Naive thymus-derived CD4-positive, alpha-beta T cell (primary cell): ENCODE data around the gene MRPS27. TPM values are rescaled to one million over a fixed set of nuclear protein-coding genes. Genes with fewer than 3 reads are reported as not detected.

Source experiments
- ATAC-seq: fragments of 150-1000 bp; cut with Tn5 transposase; 2 replicates; pipeline ENCODE4 v1.10.0; 2021; ENCODE audit warnings: mild to moderate bottlenecking, moderate library complexity
- CTCF ChIA-PET: fragments of 350-600 bp; sonication (Branson Sonifier 250); formaldehyde crosslinking; loops from one replicate; lab custom pipeline; 2021; ENCODE audit warnings: antibody characterized with exemption; lab: Charles Lee
- POLR2A ChIA-PET: fragments of 350-600 bp; sonication (Branson Sonifier 250); formaldehyde crosslinking; loops from one replicate; lab custom pipeline; 2021; ENCODE audit warnings: antibody characterized with exemption, inconsistent platforms; lab: Charles Lee
- DNase-seq, 9 donors: peaks; one replicate each; pipeline versions ENCODE4 v3.0.0 to v3.0.0-alpha.2; 2020 to 2022; ENCODE audit warnings: mixed read lengths in 1 of 9
- H3K27ac ChIP-seq: one replicate; pipeline ENCODE4 v1.7.0; 2013; ENCODE audit warnings: mild to moderate bottlenecking, low read depth, low read length, moderate library complexity
- H3K27me3 ChIP-seq, 2 donors: one replicate each; pipeline ENCODE4 v1.7.0; 2013; ENCODE audit warnings: low read length in 2 of 2, mild to moderate bottlenecking in 2 of 2, moderate library complexity in 2 of 2; ENCODE audit not compliant: control insufficient read depth in 2 of 2, insufficient read depth in 2 of 2
- H3K36me3 ChIP-seq, 3 experiments: 1 replicate in 2 of 3; 2 replicates in 1 of 3; pipeline ENCODE4 v1.7.0; 2013; ENCODE audit warnings: low read length in 3 of 3, mild to moderate bottlenecking in 3 of 3, moderate library complexity in 1 of 3; ENCODE audit not compliant: insufficient read depth in 3 of 3, control insufficient read depth in 2 of 3
- H3K4me1 ChIP-seq, 2 donors: one replicate each; pipeline ENCODE4 v1.7.0; 2013; ENCODE audit warnings: low read length in 2 of 2, mild to moderate bottlenecking in 2 of 2, moderate library complexity in 1 of 2; ENCODE audit not compliant: control insufficient read depth in 2 of 2, insufficient read depth in 2 of 2
- H3K4me3 ChIP-seq: 2 replicates; pipeline ENCODE4 v1.7.0; 2013; ENCODE audit warnings: mild to moderate bottlenecking, low read length
- H3K9me3 ChIP-seq, 3 experiments: 1 replicate in 2 of 3; 2 replicates in 1 of 3; pipeline ENCODE4 v1.7.0; 2013; ENCODE audit warnings: low read length in 3 of 3; ENCODE audit not compliant: control insufficient read depth in 2 of 3
- H3K27ac Mint-ChIP-seq, 9 donors: one replicate each; pipeline ENCODE4 v1.8.0; 2020 to 2022; ENCODE audit warnings: mixed read lengths in 9 of 9, mild to moderate bottlenecking in 8 of 9, moderate library complexity in 5 of 9, inconsistent platforms in 2 of 9
- H3K27me3 Mint-ChIP-seq, 5 donors: one replicate each; pipeline ENCODE4 v1.8.0; 2021 to 2022; ENCODE audit warnings: mixed read lengths in 5 of 5, mild to moderate bottlenecking in 1 of 5
- H3K36me3 Mint-ChIP-seq, 5 donors: one replicate each; pipeline ENCODE4 v1.8.0; 2020 to 2022; ENCODE audit warnings: mixed read lengths in 5 of 5, mild to moderate bottlenecking in 3 of 5, inconsistent platforms in 1 of 5
- H3K4me1 Mint-ChIP-seq, 7 donors: one replicate each; pipeline ENCODE4 v1.8.0; 2020 to 2022; ENCODE audit warnings: mixed read lengths in 7 of 7, mild to moderate bottlenecking in 3 of 7, inconsistent platforms in 1 of 7
- H3K4me3 Mint-ChIP-seq, 10 donors: one replicate each; pipeline ENCODE4 v1.8.0; 2020 to 2022; ENCODE audit warnings: mild to moderate bottlenecking in 10 of 10, mixed read lengths in 10 of 10, moderate library complexity in 6 of 10, inconsistent platforms in 2 of 10
- H3K9me3 Mint-ChIP-seq, 11 donors: one replicate each; pipeline ENCODE4 v1.8.0; 2020 to 2022; ENCODE audit warnings: mixed read lengths in 11 of 11, mild to moderate bottlenecking in 4 of 11, inconsistent platforms in 1 of 11, moderate library complexity in 1 of 11
- intact Hi-C, 2 donors: fragments of 100-400 bp; cut with micrococcal nuclease; formaldehyde crosslinking; loops; one replicate each; pipeline ENCODE4 v1.15.1; 2023
- polyA plus RNA-seq, 2 donors: library from polyadenylated mRNA; unstranded; fragments of 300-500 nt; fragmentation: Illumina TruSeq; gene quantifications; one replicate each; pipeline ENCODE4 v1.2.3, GENCODE V29; 2021
- total RNA-seq, 6 experiments: library from RNA in 5 of 6; stranded (reverse) in 5 of 6; gene quantifications; 1 replicate in 5 of 6; 2 replicates in 1 of 6; pipeline ENCODE4 v1.2.3 and lab custom pipeline; 2021 to 2026

Gene MRPS27
- total and polyA plus RNA-seq, 7 experiments from 2014 or later: 35.2 to 54.0 (median 39.5) TPM

DNA sequence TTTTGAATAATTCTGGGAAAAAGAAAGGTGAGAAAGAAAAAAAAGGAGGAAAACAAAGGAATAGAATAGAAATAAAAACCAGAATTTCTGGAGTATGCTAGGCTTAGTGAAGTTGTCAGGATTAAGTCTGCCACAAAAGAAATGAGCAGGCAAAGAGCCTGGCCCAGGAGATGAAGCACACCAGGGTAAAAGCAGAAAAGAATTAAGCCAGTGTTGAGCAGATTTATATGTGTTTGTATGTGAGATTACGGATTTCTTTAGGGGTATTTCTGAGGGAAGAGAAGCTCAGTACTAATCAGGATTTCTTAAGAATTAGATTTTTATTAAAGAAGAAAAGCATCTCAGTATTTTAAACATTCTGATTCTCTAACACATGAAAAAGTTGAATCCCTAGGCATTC lies 74.5 kb downstream of the MRPS27 start:
- ATAC-seq: no peak
- H3K27ac Mint-ChIP-seq: no peak overlapping the region
- H3K4me3 Mint-ChIP-seq: no peak overlapping the region
- H3K27me3 ChIP-seq: no peaks in the 10 kb centered on the region
- DNase-seq: no peak
- peaks cover 11 to 50% (median 24%) of the 10 kb centered on the region in 7 donors for H3K4me1 Mint-ChIP-seq
- intact Hi-C loops: no loop called here
- ChIA-PET CTCF (no interaction called here), POLR2A (no interaction called here)
- no peak overlapping the region for H3K27ac ChIP-seq
- H3K36me3 ChIP-seq: no peaks in the 10 kb centered on the region
- no peaks in the 10 kb centered on the region for H3K27me3 Mint-ChIP-seq
- no peaks in the 10 kb centered on the region for H3K9me3 Mint-ChIP-seq
- H3K4me3 ChIP-seq: no peak overlapping the region
- H3K4me1 ChIP-seq: no peaks in the 10 kb centered on the region
- H3K9me3 ChIP-seq: no peaks in the 10 kb centered on the region
- peaks cover 0 to 13% (median 0%) of the 10 kb centered on the region in 5 donors for H3K36me3 Mint-ChIP-seq

DNA sequence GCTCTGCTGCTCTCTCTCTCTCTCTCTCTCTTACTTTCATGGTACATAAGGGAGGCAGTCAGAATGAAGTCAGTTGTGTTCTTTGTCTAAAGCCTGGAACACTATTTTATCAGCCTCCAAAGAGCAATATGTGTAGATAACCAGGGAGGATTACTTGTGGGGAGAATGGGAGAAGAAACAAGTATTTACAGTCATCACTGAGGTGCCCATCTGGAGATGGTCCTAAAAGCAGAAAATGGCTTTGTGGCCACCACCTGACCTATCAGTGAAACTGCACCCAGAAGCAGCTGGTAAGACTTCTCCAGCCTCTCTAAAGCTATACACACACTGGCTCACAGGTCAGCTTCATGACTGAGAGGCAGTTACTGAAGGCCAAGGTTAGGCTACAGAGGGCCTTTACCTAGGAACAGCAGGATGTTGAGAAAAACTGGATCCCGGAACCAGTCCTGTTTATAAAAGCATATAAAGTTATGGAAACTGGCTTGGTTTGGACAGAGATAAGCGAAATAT lies 75.1 kb downstream of the MRPS27 start:
- Histone ChIP-seq H3K27ac (no peak overlapping the region), H3K9me3 (no peaks in the 10 kb centered on the region), H3K27me3 (no peaks in the 10 kb centered on the region), H3K4me3 (no peak overlapping the region), H3K4me1 (no peaks in the 10 kb centered on the region), H3K36me3 (no peaks in the 10 kb centered on the region)
- intact Hi-C loops: no loop called here
- Mint-ChIP-seq H3K27ac (peak overlapping the region in 1 of 9 donors; percentile 4), H3K4me3 (no peak overlapping the region), H3K4me1 (peaks cover 11 to 50% (median 24%) of the 10 kb centered on the region in 7 donors), H3K27me3 (no peaks in the 10 kb centered on the region), H3K9me3 (no peaks in the 10 kb centered on the region), H3K36me3 (peaks cover 0 to 8% (median 0%) of the 10 kb centered on the region in 5 donors)
- DNase-seq: no peak
- peak; percentile 52 for ATAC-seq
- POLR2A ChIA-PET: no interaction called here
- CTCF ChIA-PET: interaction anchor here (0.5 kb wide), 1 partner anchor 36 kb away, joined by 3 read pairs; no protein-coding TSS in a partner anchor

GRCh38 chr5:72243706-72244105 lies 76.3 kb downstream of the MRPS27 start:
- no peaks in the 10 kb centered on the region for H3K9me3 ChIP-seq
- intact Hi-C loops: no loop called here
- ChIA-PET CTCF (no interaction called here), POLR2A (no interaction called here)
- H3K36me3 Mint-ChIP-seq: peaks cover 0 to 16% (median 0%) of the 10 kb centered on the region in 5 donors
- no peaks in the 10 kb centered on the region for H3K27me3 ChIP-seq
- ATAC-seq (no peak), DNase-seq (no peak)
- H3K4me3 ChIP-seq: no peak overlapping the region
- no peak overlapping the region for H3K4me3 Mint-ChIP-seq
- H3K27me3 Mint-ChIP-seq: no peaks in the 10 kb centered on the region
- no peaks in the 10 kb centered on the region for H3K9me3 Mint-ChIP-seq
- no peak overlapping the region for H3K27ac Mint-ChIP-seq
- H3K36me3 ChIP-seq: no peaks in the 10 kb centered on the region
- H3K27ac ChIP-seq: no peak overlapping the region
- H3K4me1 ChIP-seq: no peaks in the 10 kb centered on the region
- peaks cover 11 to 45% (median 24%) of the 10 kb centered on the region in 7 donors for H3K4me1 Mint-ChIP-seq

DNA sequence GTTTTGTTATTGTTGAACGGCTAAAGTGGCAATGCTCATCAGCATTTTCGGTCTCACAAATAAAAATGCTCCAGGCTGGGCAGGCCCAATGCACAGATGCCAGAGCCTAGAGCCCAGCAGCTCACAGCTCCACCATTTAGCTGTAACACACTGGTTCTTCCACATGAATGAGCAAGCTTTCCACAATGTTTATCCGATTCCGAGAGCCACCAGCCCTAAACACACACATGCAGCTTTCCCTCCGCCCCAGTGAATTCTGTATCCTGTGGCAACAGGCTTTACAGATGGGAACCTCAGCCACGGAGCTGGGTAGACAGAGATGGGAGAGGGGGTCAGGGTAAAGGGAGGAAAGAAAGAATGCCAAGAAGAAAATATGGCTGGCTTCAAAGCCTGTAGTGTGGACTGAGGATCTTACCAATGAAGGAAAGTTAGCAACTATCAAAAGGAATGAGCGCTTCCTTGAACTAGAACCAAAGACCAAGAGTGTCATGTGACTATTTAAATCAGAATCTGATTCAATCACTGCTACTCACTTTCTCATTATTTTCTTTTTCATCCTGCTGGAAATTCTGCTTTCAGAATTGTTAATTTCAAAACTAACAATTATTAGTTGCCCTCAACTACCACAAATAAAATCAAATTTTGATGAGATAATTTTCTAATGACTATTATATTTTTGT lies 77.1 kb downstream of the MRPS27 start:
- ChIA-PET POLR2A (no interaction called here), CTCF (no interaction called here)
- intact Hi-C loops: no loop called here
- Histone ChIP-seq H3K4me1 (no peaks in the 10 kb centered on the region), H3K27ac (no peak overlapping the region), H3K27me3 (no peaks in the 10 kb centered on the region), H3K9me3 (no peaks in the 10 kb centered on the region), H3K36me3 (peaks cover 0 to 2% (median 0%) of the 10 kb centered on the region in 3 experiments), H3K4me3 (no peak overlapping the region)
- ATAC-seq: no peak
- no peaks in the 10 kb centered on the region for H3K27me3 Mint-ChIP-seq
- DNase-seq: no peak
- H3K9me3 Mint-ChIP-seq: no peaks in the 10 kb centered on the region
- H3K27ac Mint-ChIP-seq: no peak overlapping the region
- peaks cover 0 to 23% (median 6%) of the 10 kb centered on the region in 5 donors for H3K36me3 Mint-ChIP-seq
- no peak overlapping the region for H3K4me3 Mint-ChIP-seq
- H3K4me1 Mint-ChIP-seq: peaks cover 10 to 43% (median 24%) of the 10 kb centered on the region in 7 donors

DNA sequence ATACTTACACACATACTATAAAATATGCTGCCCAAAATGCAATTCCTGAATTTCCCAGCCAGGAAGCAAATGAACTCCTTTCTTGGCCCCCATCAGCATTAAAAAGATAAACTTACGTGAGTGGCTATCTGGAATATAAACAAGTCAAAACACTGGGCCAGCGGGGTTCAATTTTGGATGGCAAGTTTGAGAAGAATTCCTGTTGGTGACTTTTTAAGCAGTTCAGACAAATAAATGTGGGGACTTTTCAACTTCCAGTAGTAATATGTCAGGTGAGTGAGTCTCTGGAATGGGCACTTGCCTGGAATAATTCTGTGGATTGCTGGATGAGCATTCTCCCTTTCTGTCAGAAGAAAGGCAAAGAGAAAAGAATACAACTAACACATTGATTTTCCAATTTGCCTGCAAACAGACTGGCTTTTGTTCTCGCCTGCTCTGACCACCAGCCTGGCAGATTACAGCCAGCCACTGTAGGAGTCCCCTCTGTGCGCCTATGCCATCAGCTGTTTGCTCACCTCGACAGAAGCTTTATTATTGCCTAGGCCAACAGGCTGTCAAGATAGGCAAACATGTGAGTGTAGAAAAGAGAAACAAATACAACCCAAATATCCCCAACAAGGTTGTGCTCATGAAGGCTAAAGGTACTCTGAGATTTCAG lies 78.6 kb downstream of the MRPS27 start:
- ATAC-seq (no peak), DNase-seq (no peak)
- ChIA-PET POLR2A (no interaction called here), CTCF (no interaction called here)
- Histone ChIP-seq H3K36me3 (peaks cover 0 to 15% (median 0%) of the 10 kb centered on the region in 3 experiments), H3K9me3 (no peaks in the 10 kb centered on the region), H3K4me3 (no peak overlapping the region), H3K27me3 (no peaks in the 10 kb centered on the region), H3K4me1 (no peaks in the 10 kb centered on the region), H3K27ac (no peak overlapping the region)
- Mint-ChIP-seq H3K4me3 (no peak overlapping the region), H3K4me1 (peaks cover 8 to 34% (median 22%) of the 10 kb centered on the region in 7 donors), H3K27ac (no peak overlapping the region), H3K9me3 (no peaks in the 10 kb centered on the region), H3K27me3 (peaks cover 0 to 5% (median 0%) of the 10 kb centered on the region in 5 donors), H3K36me3 (peaks cover 6 to 38% (median 20%) of the 10 kb centered on the region in 5 donors)
- intact Hi-C loops: no loop called here

- CTCF ChIA-PET: interaction anchor here (0.6 kb wide), 1 partner anchor 31 kb away, joined by 3 read pairs; no protein-coding TSS in a partner anchor
- H3K27me3 Mint-ChIP-seq: peaks cover 0 to 6% (median 0%) of the 10 kb centered on the region in 5 donors
- H3K27ac Mint-ChIP-seq: no peak overlapping the region
- peaks cover 0 to 11% of the 10 kb centered on the region in 2 donors for H3K4me1 ChIP-seq
- POLR2A ChIA-PET: no interaction called here
- H3K27ac ChIP-seq: no peak overlapping the region
- peaks cover 9 to 32% (median 19%) of the 10 kb centered on the region in 7 donors for H3K4me1 Mint-ChIP-seq
- no peak for DNase-seq
- intact Hi-C loops: no loop called here
- no peaks in the 10 kb centered on the region for H3K27me3 ChIP-seq
- no peaks in the 10 kb centered on the region for H3K9me3 ChIP-seq
- H3K4me3 ChIP-seq: no peak overlapping the region
- H3K4me3 Mint-ChIP-seq: no peak overlapping the region
- peaks cover 0 to 17% (median 0%) of the 10 kb centered on the region in 3 experiments for H3K36me3 ChIP-seq
- H3K9me3 Mint-ChIP-seq: no peaks in the 10 kb centered on the region
- H3K36me3 Mint-ChIP-seq: peaks cover 7 to 50% (median 22%) of the 10 kb centered on the region in 5 donors
- no peak for ATAC-seq
Observed at GRCh38 chr5:72238712-72239445, 81.2 kb downstream of the MRPS27 start.
